Measurements from ENCODE around the gene KLC1. TPM values are rescaled to one million over a fixed set of nuclear protein-coding genes. Genes with fewer than 3 reads are reported as not detected.
A peak's percentile ranks its signal among the peaks of the same experiment; 100 is the strongest.

KLC1 gene
- total and polyA plus RNA-seq, 11 donors, result 127 to 241 (median 158) TPM

- no peak overlapping the region for H3K27ac ChIP-seq
- H3K9me3 ChIP-seq, result no peaks in the 10 kb centered on the region
- 88 to 93% (median 90%) methylated on average over 5 of the region's 5 CpGs for WGBS, 4 donors
- H3K27me3 ChIP-seq, result no peaks in the 10 kb centered on the region
- no peaks in the 10 kb centered on the region for H3K36me3 ChIP-seq
- ATAC-seq, result no peak
- DNase-seq, result no peak
- H3K4me3 ChIP-seq, result no peak overlapping the region
- intact Hi-C loops (cut with DNase I), result loop anchor here in 3 of 10 donors (10.0 kb wide), 2 partner anchors 47 to 63 kb away; no protein-coding TSS in a partner anchor
- no peak for TF ChIP-seq POLR2A (IDR thresholded peaks at IDR 0.05)
- TF ChIP-seq CTCF (IDR thresholded peaks at IDR 0.05), result no peak
- H3K4me1 ChIP-seq, result peaks cover 3 to 28% (median 20%) of the 10 kb centered on the region in 12 donors
These were observed 7.2 kb upstream of the KLC1 start for GRCh38 chr14:103621860-103622259.

GRCh38 chr14:103623308-103623707 is 5.7 kb upstream of the KLC1 start:
- H3K27me3 ChIP-seq, result no peaks in the 10 kb centered on the region
- H3K4me1 ChIP-seq, result peaks cover 3 to 39% (median 28%) of the 10 kb centered on the region in 12 donors
- ATAC-seq (no peak), DNase-seq (no peak)
- no peaks in the 10 kb centered on the region for H3K9me3 ChIP-seq
- H3K4me3 ChIP-seq, result no peak overlapping the region
- intact Hi-C loops (cut with DNase I), result loop anchor here in 3 of 10 donors (10.0 kb wide), 2 partner anchors 49 to 61 kb away; no protein-coding TSS in a partner anchor
- 81 to 96% (median 92%) methylated on average over 4 of the region's 4 CpGs for WGBS, 4 donors
- no peak for TF ChIP-seq POLR2A (IDR thresholded peaks at IDR 0.05)
- H3K36me3 ChIP-seq, result no peaks in the 10 kb centered on the region
- no peak overlapping the region for H3K27ac ChIP-seq

- DNase-seq, result peak; percentile 38 to 73 (median 60)
- intact Hi-C loops (cut with DNase I), result loop anchor here in 4 of 10 donors (1.0 to 10.0 kb wide), 3 partner anchors 30 to 61 kb away; no protein-coding TSS in a partner anchor
- 26 to 36% (median 33%) methylated on average over 12 to 16 of the region's 16 CpGs for WGBS, 4 donors
- Histone ChIP-seq H3K4me1 (peaks cover 3 to 43% (median 31%) of the 10 kb centered on the region in 12 donors), H3K27me3 (no peaks in the 10 kb centered on the region), H3K36me3 (no peaks in the 10 kb centered on the region), H3K4me3 (peak overlapping the region in 4 of 12 donors; percentile 0 to 11 (median 6)), H3K9me3 (no peaks in the 10 kb centered on the region), H3K27ac (peak overlapping the region in 9 of 12 donors; percentile 54 to 82 (median 67))
- peak in 2 of 4 donors; percentile 9 to 11 for ATAC-seq
- no peak for TF ChIP-seq POLR2A (IDR thresholded peaks at IDR 0.05)
- peak in 1 of 12 donors; percentile 8 for TF ChIP-seq CTCF (IDR thresholded peaks at IDR 0.05)
These were observed 5.0 kb upstream of the KLC1 start for GRCh38 chr14:103623883-103624482.

GRCh38 chr14:103624860-103625259 is 4.2 kb upstream of the KLC1 start:
- WGBS, 4 donors, result 21 to 35% (median 25%) methylated on average over 9 to 10 of the region's 10 CpGs
- peak overlapping the region in 2 of 12 donors; percentile 11 to 12 for H3K4me3 ChIP-seq
- ATAC-seq (peak; percentile 32 to 72 (median 44)), DNase-seq (peak; percentile 69 to 86 (median 81))
- no peaks in the 10 kb centered on the region for H3K9me3 ChIP-seq
- H3K27me3 ChIP-seq, result no peaks in the 10 kb centered on the region
- H3K27ac ChIP-seq, result peak overlapping the region in 11 of 12 donors; percentile 16 to 82 (median 65)
- no peaks in the 10 kb centered on the region for H3K36me3 ChIP-seq
- TF ChIP-seq POLR2A (IDR thresholded peaks at IDR 0.05) (no peak), CTCF (IDR thresholded peaks at IDR 0.05) (no peak)
- H3K4me1 ChIP-seq, result peaks cover 3 to 43% (median 31%) of the 10 kb centered on the region in 12 donors
- intact Hi-C loops (cut with DNase I), result loop anchor here in 6 of 10 donors (1.0 to 10.0 kb wide), 5 partner anchors 31 to 92 kb away; partner anchors contain the start of genes XRCC3 (in 1 of the 6) and ZFYVE21 (in 1 of the 6)

Measured in heart left ventricle (tissue), 16 donors.